Central memory CD4-positive, alpha-beta T cell (primary cell): ENCODE results near the gene UAP1.

Experiments used
- DNase-seq: peaks from one replicate; pipeline ENCODE4 v3.0.0; 2022
- total RNA-seq, 3 experiments: gene quantifications; one replicate each; lab custom pipeline; 2026; lab: John Stamatoyannopoulos, UW

UAP1 gene
- total RNA-seq: 31.4 to 57.0 (median 34.2) reads per million in 3 experiments

- DNase-seq: no peak
Measured at GRCh38 chr1:162561616-162562469, at the start of gene UAP1. TSS of gene UAP1 (plus strand) at chr1:162561722. CDS start at chr1:162566069, 4,347 bp downstream.

- no peak for DNase-seq
Measured at GRCh38 chr1:162527314-162527713, 34.2 kb upstream of the UAP1 start.

- DNase-seq: no peak
Measured at GRCh38 chr1:162530307-162530987, 31.1 kb upstream of the UAP1 start.

GRCh38 chr1:162530988-162531319 lies 30.6 kb upstream of the UAP1 start:
- no peak for DNase-seq

GRCh38 chr1:162535501-162535900 lies 26.0 kb upstream of the UAP1 start:
- DNase-seq: no peak

- no peak for DNase-seq
Measured at GRCh38 chr1:162536511-162536910, 25.0 kb upstream of the UAP1 start.

- DNase-seq: no peak
Measured at GRCh38 chr1:162537216-162537615, 24.3 kb upstream of the UAP1 start.

GRCh38 chr1:162538815-162539431 lies 22.6 kb upstream of the UAP1 start:
- DNase-seq: no peak

- no peak for DNase-seq
Measured at GRCh38 chr1:162541619-162542141, 19.8 kb upstream of the UAP1 start.

GRCh38 chr1:162543228-162543627 lies 18.3 kb upstream of the UAP1 start:
- DNase-seq: no peak

- DNase-seq: no peak
Measured at GRCh38 chr1:162548170-162548569, 13.4 kb upstream of the UAP1 start.

GRCh38 chr1:162549001-162549400 lies 12.5 kb upstream of the UAP1 start:
- no peak for DNase-seq

GRCh38 chr1:162550925-162551324 lies 10.6 kb upstream of the UAP1 start:
- DNase-seq: no peak

- no peak for DNase-seq
Measured at GRCh38 chr1:162551969-162552683, 9.4 kb upstream of the UAP1 start.

- no peak for DNase-seq
Measured at GRCh38 chr1:162552684-162553252, 8.8 kb upstream of the UAP1 start.

GRCh38 chr1:162554258-162554657 lies 7.3 kb upstream of the UAP1 start:
- no peak for DNase-seq

GRCh38 chr1:162557536-162557935 lies 4.0 kb upstream of the UAP1 start:
- DNase-seq: no peak

GRCh38 chr1:162560303-162561036 lies 1.1 kb upstream of the UAP1 start:
- DNase-seq: no peak

GRCh38 chr1:162561037-162561615 lies 396 bp upstream of the UAP1 start:
- peak; percentile 98 for DNase-seq

- DNase-seq: no peak
Measured at GRCh38 chr1:162562470-162562828, 927 bp downstream of the UAP1 start.

GRCh38 chr1:162564762-162565218 lies 3.3 kb downstream of the UAP1 start:
- no peak for DNase-seq
